Hematopoietic multipotent progenitor cell treated with erythropoietin and hydrocortisone succinate and interleukin-3 and kit ligand, for 6 days (in vitro differentiated cells): ENCODE data around the gene TREX2.

Experiments used
- DNase-seq: peaks from one replicate; pipeline ENCODE4 v3.0.0-alpha.2; 2015

TREX2 gene

DNA sequence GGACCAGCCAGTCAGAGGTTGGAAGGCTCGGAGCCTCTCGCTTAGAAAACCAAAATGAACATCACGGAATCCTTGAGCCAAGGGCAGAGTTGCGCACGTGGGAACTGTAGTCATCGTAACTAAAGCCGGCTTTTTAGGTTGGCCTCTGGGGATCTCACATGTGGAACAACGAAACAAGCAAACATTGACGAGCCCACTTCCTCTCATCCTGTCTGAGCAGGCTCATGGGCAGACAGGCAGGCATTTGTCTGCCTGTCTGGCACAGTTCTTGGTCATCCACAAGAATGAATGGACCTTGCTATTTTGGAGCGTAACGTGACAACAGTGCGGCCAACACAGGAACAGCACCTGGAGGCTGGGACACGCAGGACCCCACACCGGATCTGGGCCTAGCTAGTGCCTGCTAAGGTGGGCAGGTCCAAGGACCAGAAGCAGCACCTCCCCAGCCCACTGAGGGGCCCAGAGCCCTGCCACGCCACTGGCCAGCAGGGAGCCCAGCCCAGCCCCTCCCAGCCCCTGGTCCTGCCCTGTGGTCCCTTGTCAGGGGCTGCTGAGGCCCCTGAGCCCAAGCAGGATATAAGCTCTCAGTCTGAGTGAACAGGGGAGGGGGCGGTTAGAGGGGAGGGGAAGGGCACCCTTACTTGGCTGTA is 9.2 kb upstream of the TREX2 start:
- DNase-seq = no peak

DNA sequence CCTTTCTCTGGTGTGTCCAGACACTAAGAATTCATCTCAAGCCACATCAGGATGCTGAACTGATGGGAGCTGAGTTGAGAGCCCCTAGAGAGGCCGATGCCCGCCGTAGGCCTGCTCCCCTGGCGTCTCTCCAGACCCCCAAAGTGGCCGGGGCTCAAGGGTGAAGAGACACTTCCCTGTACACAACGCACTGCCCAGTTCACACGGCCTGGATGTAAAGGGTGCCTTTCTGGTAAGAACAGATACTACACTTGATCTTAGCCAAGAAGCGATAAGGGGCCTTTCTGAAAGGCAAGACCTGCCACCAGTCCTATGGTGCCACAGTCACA is 5.1 kb upstream of the TREX2 start:
- DNase-seq = no peak

DNA sequence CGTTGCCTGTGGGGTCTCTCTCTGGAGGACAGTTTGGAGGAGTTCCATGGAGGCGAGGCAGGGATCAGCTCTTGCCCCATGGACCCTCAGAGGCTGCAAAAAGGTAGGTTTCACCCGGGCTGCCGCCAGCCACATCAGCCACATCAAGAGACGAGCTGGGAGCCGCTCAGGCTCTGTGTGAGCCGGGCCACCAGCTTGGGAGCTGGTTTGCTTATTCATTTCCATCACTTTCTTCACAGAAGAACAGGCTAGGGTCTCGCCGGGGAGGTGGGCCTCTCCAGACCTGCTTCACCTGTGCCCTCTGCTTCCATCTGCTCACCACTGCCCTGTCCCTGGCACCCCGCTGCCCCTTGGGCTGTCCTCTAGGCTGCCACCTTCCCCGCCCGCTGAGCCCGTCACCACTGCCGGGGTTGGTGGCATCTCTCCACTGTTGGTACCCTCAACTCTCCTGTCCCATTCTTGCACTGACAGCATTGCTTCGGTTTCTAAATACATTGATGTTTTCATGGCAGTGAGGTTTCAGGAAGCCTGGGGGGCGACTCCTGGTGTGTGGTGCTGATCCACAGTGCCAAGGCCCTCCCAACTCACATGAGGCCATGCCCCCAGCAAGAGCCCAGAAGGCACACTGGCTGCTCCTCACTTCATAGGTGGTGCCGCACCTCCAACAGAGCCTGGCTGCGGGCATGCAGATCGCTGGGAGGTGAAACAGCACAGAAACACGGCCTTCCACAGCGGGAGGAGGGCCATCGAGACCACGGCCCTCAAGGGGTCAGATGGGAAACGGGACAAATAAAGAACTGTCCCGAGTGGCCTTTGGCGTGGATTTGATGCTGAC is 4.5 kb upstream of the TREX2 start:
- DNase-seq = no peak

DNA sequence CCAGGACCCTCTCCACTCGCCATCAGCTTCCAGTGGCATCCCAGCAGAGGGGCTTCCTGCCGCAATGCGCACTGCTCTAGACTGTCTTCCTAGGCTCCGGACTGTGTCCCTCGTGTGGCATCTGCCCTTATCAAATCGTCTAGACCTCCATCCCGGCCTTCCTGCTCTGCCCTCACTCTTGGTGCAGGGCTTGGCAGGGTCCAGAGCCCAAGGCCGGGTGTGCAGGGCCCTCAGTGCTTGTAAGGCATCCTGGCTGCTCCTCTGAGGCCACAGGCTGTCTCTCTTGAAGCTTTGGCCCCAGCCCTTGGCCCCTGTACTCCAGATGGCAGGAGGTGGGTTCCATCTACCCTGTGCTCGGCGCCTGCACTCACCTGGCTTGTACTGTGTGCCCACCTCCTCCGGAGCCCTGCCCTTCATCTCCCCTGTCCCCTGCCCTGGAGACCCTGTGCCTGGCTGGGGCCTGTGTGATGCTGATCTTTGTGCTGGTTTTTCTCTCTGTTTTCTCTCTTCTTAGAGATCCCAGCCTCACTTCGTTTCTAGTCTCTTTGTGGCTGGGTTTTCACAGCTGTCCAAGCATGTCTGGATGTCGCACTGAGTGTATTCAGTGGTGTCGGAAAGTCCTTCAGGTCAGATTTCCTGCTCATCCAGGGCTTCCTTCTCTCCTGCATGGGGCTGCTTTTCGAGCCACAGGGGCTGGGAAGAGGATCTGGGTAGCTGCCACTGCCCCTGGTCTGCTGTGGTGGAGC is 3.7 kb upstream of the TREX2 start:
- no peak for DNase-seq

DNA sequence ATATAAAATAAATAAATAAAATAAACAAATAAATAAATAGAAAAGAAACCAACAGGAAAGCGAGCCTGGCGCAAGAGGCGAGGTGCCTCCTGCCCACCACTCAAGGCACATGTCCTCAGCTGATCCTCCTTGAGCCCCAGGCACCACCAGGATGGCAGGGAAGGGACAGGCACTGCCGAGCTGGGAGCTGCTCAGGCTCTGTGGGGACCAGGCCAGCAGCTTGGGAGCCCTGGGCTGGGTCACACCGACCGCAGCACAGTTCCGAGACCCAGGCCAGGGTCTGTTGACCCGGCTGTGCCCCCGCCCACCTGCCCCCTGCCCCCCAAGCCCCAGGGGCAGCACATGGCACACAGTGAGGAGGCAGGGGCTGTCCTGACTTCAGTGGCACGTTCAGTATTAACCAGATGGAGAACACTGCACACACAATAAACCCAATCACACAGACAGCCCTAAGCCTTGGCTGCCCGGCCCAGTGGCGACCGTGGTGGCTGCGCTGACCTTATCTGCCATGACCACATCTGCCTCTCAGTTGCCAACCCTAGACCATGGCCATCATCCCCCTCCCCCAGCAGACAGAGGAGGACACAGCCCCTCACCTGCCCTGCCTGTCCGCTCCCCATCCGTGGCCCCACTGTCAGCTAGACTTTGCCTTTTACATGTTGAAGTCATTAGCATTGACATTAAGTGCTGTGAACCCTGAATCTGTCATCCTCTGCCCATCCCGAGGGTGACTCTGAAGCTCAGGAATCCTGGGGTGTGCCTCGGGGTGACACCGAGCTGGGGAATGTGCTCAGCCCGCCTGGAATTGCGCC is 2.9 kb upstream of the TREX2 start:
- no peak for DNase-seq

DNA sequence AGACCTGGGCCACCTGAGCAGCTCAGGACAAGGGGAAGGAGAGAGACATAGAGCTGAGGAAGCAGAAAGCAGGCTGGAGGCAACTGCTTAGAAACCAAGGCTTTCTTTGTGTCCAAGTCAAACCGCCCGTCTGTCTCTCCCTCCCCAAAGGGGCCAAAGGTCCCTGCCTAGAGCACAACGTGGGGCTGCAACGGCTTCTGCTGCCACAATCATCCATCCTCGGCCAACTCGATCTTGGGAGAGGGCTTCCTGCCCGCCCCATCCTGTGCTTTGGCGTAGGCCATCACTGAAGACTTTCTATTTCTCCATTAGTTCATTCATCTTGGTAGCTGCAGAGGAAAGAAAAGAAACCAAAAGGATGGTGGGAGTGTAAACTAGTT is 1.7 kb upstream of the TREX2 start:
- DNase-seq = no peak

DNA sequence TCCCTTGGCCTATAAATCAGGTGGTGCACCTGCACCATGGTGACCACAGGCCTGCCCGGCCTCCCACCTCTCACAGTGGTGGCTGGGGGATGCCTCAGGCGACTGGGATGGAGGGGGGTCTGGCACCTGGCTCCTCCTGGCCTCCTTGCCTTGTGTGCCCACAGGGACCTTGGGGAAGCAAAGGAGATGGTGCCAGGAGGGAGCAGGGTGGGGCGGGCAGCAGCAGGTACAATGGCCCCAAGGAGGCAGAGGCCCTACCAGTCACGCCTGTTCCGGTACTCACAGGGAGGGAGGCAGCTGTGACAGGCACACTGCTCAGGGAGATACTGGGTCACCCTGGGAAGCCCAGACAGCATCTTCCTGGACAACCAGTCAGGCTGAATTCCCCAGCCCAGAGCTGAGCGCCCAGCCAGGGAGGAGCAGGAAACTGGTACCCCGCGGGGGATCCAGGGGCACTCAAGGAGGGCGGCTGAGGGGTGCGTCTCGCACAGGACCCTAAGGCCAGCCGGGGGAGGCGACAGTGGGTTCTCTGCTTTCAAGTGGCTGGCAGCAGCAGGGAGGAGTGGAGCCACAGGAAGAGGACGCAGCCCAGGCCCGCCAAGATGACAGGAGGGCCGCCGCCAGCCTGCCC is 1.2 kb upstream of the TREX2 start:
- DNase-seq = no peak

DNA sequence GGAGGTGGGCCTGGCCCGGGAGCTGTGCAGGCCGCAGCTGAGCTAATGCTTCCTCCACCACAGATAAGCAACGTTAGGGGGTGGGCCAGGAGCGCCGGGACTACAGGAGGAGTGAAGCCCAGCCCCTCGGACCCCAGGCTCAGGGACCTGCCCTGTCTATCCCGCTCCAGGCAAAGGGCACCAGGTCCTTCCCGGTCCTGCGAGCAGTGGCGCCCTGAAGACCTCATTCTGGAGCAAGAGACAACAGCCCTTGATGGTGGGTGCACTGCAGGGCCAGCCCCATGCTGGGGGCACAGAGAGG is 730 bp upstream of the TREX2 start:
- no peak for DNase-seq

DNA sequence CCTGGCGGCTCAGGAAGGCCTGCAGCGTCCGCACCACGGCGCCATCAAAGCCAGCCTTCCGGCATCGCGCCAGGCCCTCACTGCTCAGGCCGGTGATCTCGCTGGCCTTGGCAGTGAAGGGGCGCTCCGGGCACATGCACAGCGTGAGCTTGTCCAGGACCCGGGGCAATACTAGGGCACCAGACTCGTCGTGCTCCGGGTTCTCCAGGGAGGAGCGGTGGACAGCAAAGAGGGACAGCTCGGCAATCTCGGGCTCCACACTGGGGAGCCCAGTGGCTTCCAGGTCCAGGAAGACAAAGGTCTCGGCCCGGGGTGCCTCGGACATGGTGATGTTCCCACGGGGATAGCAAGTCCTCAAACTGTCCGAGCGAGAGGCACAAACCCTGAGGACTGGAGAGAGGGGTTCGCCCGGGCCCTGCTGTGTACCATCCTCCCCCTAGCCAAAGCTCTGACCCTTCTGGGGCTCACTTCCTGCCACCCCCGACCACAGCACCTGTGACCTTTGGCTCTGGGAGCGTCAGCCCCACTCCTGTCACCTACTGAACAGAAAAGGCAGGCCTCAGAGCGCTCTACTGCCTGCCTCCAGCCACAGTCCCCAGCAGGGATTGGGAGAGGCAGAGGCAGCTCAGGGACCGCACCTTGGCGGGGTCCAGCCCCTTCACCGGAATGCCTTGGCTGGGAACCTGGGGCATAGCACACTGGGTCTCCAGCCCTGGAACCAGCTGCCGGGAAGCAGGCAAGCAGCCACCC is 575 bp downstream of the TREX2 start:
- no peak for DNase-seq

DNA sequence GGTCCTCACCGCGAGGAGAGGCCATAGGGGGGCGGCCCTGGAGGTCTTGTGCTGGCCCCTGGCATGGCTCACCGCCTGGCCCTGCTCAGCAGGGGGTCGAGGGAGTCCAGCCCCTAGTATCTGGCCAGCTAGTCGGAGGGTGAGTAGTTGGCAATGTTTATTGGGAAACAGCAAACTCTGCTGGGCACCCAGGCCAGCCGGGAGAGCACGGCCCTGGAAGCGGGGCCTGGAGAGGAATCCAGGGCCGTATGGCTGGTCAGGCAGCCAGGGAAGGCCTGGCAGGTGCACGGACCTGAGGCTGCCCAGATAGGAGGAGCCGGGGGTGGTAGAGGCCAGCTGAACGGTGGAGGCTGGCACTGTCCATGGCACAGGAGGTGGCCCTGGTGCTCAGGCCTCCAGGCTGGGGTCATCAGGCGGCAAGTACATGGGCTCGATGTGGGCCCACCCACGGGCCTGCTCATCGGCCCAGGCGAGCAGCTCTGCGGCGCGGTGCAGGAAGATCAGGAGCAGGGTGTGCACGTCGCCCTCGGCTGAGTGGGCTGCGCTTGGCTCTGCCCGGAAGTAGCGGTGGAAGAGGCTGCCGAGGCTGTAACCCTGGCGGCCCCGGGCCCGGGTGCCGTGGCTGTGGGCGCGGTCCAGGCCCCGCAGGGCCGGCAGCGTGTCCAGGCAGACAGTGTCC is 1.4 kb downstream of the TREX2 start:
- no peak for DNase-seq

DNA sequence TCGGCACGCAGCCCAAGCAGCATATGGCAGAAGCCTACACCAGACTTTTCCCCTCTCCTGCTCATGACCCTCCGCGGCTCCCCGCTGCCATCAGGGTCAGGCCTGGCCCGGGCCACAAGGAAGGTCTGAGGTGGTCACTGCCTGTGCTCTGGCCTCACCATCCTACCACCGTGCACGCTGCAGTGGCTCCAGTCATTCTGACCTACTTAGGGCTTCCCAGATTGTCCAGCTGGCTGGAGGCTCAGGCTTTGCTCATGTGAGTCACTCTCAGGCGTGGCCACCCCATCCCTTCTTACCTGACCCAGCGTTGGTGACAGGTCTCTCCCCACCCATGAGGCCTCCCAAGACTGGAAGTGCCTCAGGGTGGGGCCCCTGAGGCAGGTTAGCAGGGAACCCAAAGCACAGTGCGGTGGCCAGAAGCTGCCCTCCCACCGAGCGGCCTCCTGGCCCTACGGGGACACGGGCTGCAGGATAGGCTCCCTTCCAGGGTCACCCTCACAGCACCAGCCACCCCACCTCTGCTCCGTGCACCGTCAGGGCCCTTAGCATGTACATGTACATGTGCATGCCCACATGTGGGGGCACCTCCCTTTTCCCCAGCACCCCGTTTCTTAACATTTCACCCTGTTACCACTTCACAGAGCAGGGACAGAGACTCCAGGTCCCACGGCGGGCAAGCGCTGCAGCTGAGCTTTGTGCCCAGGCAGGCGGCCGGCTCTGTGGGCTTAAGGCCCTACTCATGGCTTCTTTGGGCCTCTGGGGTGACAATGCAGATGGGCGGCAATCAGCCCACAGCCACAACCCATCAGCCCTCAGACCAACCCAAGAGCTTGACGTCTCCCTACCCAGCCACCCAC is 2.2 kb downstream of the TREX2 start:
- DNase-seq = no peak

DNA sequence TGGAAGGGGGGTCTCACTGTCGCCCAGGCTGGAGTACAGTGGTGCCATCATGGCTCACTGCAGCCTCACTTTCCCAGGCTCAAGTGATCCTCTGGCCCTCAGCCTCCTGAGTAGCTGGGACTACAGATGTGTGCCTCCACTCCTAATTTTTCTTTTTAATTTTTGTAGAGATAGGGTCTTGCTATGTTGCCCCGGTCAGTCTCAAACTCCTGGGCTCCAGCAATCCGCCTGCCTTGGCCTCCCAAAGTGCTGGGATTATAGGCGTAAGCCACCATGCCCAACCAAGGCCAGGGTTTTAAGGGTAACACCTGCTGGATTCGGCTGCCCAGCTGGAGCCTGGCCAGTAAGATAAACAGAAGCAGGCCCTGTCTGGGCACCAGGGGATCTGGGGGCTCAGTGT is 3.4 kb downstream of the TREX2 start:
- no peak for DNase-seq

DNA sequence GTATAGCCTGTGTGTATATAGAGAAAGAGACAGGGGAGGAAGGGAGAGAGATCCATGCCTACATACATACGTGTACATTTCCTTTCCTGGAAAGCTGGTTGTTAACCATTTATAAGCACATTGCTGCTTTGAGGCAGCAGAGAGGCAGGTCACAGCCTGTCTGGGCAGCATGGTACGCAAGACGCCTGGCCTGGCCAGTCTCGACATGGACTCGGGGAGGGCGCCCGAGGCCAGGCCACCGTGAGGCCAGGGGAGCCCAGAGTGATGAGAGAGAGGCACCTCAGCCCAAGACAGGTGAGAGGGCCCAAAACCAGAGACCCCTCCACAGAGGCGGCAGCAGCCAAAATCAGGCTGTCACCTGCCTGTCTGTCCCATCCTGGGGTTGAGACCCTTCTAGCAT is 3.9 kb downstream of the TREX2 start:
- DNase-seq = no peak

DNA sequence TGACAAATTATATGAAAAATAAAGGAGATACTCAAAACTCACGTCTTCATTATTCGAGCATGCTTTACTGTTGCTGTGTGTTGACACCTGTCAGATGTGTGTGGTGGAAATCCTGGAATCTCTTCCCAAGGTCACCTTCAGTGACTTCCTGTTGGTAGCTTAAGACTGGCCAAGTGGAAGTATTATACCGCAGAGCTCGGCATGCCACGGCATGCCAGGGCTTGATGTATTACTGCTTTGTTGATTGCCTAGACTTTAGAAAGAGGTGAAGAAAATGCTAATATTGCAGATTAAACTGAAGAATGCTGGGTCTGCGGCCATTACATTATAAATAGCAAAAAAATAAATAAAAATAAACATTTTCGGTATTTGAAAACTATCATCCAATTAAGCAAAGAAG is 4.6 kb downstream of the TREX2 start:
- no peak for DNase-seq

DNA sequence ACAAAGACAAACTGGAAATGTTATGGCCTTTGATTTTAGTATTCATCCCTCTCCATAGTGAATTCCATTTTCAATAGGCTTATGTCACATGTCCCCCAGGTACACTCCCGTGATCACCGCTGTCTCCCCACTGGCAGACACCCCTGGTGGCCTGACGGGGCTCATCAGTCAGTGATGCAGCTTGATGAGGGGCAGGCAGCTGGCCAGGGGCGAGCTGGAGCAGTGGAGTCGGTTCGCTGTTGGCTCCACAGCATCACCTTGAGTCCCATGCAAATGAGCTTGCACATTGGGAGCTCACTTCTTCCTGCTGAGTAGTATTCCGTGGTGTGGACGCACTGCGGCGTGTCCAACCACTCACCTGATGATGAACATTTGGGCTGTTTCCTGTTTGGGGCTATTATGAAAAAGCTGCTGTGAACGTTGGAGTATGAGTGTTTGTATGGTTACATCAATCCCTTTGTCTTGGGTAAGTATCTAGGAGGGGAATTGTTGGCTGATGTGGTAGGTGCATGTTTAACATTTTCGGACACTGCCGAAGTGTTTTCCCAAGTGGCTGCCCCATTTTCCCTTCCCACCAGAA is 5.2 kb downstream of the TREX2 start:
- DNase-seq = no peak

DNA sequence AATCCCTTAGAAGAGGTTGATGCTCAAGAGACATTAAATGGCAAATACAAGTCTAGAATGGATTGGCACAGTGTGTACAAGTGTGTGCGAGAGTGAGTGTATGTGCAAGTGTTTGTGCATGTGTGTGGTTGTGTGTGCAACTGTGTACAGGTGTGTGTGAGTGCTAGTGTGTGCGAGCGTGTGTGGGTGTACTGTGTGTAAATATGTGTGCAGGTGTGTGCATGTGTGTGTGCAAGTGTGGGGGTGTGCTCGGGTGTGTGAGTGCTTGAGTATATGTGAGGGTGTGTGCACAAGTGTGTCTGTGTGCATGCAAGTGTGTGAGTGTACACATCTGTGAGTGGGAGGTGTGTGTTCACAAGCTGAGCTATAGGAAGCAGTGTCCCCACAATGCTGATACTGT is 5.9 kb downstream of the TREX2 start:
- DNase-seq = no peak

DNA sequence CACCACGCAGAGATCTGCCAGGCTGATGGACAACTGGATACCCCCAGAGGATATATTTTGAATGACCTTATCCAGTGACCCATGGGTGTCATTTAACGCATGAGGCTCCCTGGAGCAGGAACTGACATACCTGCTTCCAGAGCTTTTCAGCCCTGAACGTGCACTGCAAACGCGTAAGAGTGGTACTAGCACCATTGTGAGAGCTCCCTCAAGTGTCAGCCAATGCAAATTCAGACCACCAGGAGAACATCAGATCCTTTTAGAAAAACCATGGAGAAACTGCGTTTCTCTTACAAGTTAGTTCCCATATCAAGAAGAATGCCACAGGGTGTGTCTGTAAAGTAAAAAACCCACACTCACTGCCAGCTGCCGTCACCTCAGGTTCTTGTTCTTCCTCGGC is 7.3 kb downstream of the TREX2 start:
- DNase-seq = peak; percentile 43

DNA sequence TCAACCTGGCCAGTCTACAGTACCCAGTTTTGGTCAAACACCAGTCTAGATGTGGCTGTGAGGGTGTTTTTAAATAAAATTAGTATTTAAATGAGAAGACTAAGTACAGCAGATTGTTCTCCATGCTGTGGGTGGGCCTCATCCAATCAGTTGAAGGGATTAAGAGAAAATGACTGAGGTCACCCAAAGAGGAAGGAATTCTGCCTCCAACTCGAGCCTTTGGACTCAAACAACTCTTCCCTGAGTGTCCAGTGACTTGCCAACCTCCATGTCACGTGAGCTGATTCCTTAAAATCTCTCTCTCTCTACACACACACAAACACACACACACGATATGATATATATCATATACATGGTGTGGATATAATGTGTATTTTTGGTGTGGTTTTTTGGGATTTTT is 10.0 kb downstream of the TREX2 start:
- no peak for DNase-seq

DNA sequence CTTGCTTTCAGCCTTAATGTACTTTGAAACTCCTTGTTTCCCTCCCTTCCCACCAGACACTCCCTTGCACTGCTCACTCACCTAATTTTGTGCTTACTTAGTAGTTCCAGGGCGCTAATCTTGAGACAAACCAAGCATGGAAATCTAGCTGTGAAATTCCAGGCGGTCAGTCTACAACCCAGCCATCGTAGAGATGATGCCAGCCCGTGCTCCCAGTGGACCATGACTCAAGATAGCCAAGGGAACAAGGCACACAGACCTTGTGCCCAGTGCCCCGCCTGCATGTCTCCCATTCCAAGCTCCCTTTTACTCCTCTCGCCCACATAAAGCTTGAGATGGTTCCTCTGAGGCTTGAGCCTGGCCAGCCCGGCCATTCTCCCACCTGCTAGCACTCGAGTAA is 11.1 kb downstream of the TREX2 start:
- no peak for DNase-seq

DNA sequence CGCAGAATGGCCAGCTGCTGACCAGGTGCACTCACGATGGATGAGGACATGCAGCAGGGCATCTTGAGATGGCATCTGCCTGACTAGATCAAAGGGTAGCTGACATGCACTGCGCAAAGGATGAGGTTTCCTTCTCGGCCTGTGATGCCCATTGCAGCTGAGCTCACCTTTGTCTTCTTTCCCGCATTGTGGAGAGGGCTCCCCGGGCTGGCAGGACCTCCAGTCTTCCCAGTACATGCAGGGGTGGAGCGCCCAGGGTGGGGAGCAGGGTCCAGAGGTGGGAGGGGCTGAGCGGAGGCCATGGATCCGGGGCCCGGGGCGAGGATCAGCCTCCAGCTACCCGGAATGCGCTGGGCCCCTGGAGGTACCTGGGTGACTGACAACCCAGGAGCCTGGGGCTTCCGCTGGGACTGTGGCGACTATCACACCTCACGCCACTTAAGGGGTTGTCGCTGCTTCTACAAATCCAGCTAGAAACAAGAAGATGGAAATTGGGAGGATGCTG is 12.0 kb downstream of the TREX2 start:
- no peak for DNase-seq
